Uterus (tissue), 4 donors: Measurements from ENCODE around the gene PALS1. TPM values are rescaled to one million over a fixed set of nuclear protein-coding genes. Genes with fewer than 3 reads are reported as not detected.

ENCODE experiments used
- DNase-seq, 2 donors: peaks; one replicate each; pipeline ENCODE4 v3.0.0-alpha.2; 2019 to 2020
- H3K27ac ChIP-seq, 2 donors: fragments of 200-600 bp; sonication (generic); 1 replicate in 1 of 2; 2 replicates in 1 of 2; pipeline ENCODE4 v1.5.1; 2016 to 2018
- H3K27me3 ChIP-seq, 2 donors: fragments of 200-600 bp; sonication (generic); one replicate each; pipeline ENCODE4 v1.5.1; 2018 to 2019; ENCODE audit warnings: control low read depth in 1 of 2
- H3K36me3 ChIP-seq, 2 donors: fragments of 200-600 bp; sonication (generic); one replicate each; pipeline ENCODE4 v1.5.1; 2019; ENCODE audit warnings: control low read depth in 1 of 2
- H3K4me1 ChIP-seq, 2 donors: fragments of 200-600 bp; sonication (generic); one replicate each; pipeline ENCODE4 v1.5.1; 2018 to 2019; ENCODE audit warnings: control low read depth in 1 of 2
- H3K4me3 ChIP-seq, 2 donors: fragments of 200-600 bp; sonication (generic); 1 replicate in 1 of 2; 2 replicates in 1 of 2; pipeline ENCODE4 v1.5.1; 2018 to 2019; ENCODE audit warnings: mild to moderate bottlenecking in 1 of 2
- H3K9me3 ChIP-seq, 2 donors: fragments of 200-600 bp; sonication (generic); one replicate each; pipeline ENCODE4 v1.5.1; 2019; ENCODE audit warnings: control low read depth in 1 of 2
- CTCF ChIP-seq, 4 experiments: fragments of 200-600 bp in 2 of 4; fragments of 450-650 bp in 2 of 4; sonication (generic) in 2 of 4; IDR thresholded peaks; one replicate each; pipeline ENCODE4 v1.5.1; 2016 to 2019; ENCODE audit warnings: antibody characterized with exemption in 4 of 4, mild to moderate bottlenecking in 2 of 4, moderate library complexity in 1 of 4
- POLR2A ChIP-seq, 2 donors: fragments of 450-650 bp; IDR thresholded peaks; one replicate each; pipeline ENCODE4 v1.6.1; 2016; ENCODE audit warnings: antibody characterized with exemption in 2 of 2, mild to moderate bottlenecking in 1 of 2, moderate library complexity in 1 of 2
- intact Hi-C: fragments of 100-400 bp; cut with DNase I; formaldehyde crosslinking; loops from one replicate; pipeline ENCODE4 v1.15.1; 2023; ENCODE audit warnings: low total_unique reads
- total RNA-seq, 4 donors: library from RNA; depleted of rRNA in 3 of 4; stranded (reverse); fragments of >200 nt in 3 of 4; gene quantifications; one replicate each; pipeline versions ENCODE4 v1.1.0 to v1.2.4, GENCODE V29; 2014 to 2023
- donor health status: DM: yes; HTN: yes; CAD: no.

PALS1 gene
- 10 to 100 TPM; 12.1 to 46.6 (median 21.6) TPM for total RNA-seq

GRCh38 chr14:67241411-67242167 is at the start of gene PALS1:
TSS of gene PALS1 (plus strand) at chr14:67241435. CDS start at chr14:67279171, 37,736 bp downstream.
- TF ChIP-seq POLR2A (IDR thresholded peaks at IDR 0.05) (peak in 1 of 2 donors; percentile 34), CTCF (IDR thresholded peaks at IDR 0.05) (peak in 1 of 4 experiments; percentile 5)
- Histone ChIP-seq H3K4me3 (peak within 1 kb of the TSS; percentile 56 to 62), H3K27ac (peak within 1 kb of the TSS; percentile 88 to 97), H3K4me1 (peaks cover 0 to 6% of the 10 kb centered on the region in 2 donors), H3K36me3 (no peaks in the 10 kb centered on the region), H3K27me3 (no peaks in the 10 kb centered on the region), H3K9me3 (no peaks in the 10 kb centered on the region)
- intact Hi-C loops: no loop called here
- peak in 1 of 2 donors; percentile 43 for DNase-seq

- intact Hi-C loops: no loop called here
- Histone ChIP-seq H3K27ac (no peak overlapping the region), H3K4me1 (peaks cover 0 to 3% of the 10 kb centered on the region in 2 donors), H3K27me3 (no peaks in the 10 kb centered on the region), H3K36me3 (no peaks in the 10 kb centered on the region), H3K4me3 (no peak overlapping the region), H3K9me3 (no peaks in the 10 kb centered on the region)
- no peak for TF ChIP-seq CTCF (IDR thresholded peaks at IDR 0.05)
- TF ChIP-seq POLR2A (IDR thresholded peaks at IDR 0.05): no peak
- DNase-seq: no peak
Measured at GRCh38 chr14:67191768-67192290, 49.4 kb upstream of the PALS1 start.

- TF ChIP-seq POLR2A (IDR thresholded peaks at IDR 0.05) (no peak), CTCF (IDR thresholded peaks at IDR 0.05) (no peak)
- Histone ChIP-seq H3K4me1 (peaks cover 0 to 3% of the 10 kb centered on the region in 2 donors), H3K27ac (no peak overlapping the region), H3K27me3 (no peaks in the 10 kb centered on the region), H3K9me3 (no peaks in the 10 kb centered on the region), H3K4me3 (no peak overlapping the region), H3K36me3 (no peaks in the 10 kb centered on the region)
- DNase-seq: no peak
- intact Hi-C loops: no loop called here
Measured at GRCh38 chr14:67192366-67192765, 48.9 kb upstream of the PALS1 start.

- no peak for DNase-seq
- no peaks in the 10 kb centered on the region for H3K4me1 ChIP-seq
- H3K4me3 ChIP-seq: no peak overlapping the region
- no peak for TF ChIP-seq CTCF (IDR thresholded peaks at IDR 0.05)
- no peak for TF ChIP-seq POLR2A (IDR thresholded peaks at IDR 0.05)
- no peaks in the 10 kb centered on the region for H3K36me3 ChIP-seq
- no peak overlapping the region for H3K27ac ChIP-seq
- intact Hi-C loops: no loop called here
- H3K27me3 ChIP-seq: no peaks in the 10 kb centered on the region
- H3K9me3 ChIP-seq: no peaks in the 10 kb centered on the region
Measured at GRCh38 chr14:67195279-67195678, 46.0 kb upstream of the PALS1 start.

GRCh38 chr14:67199016-67199415 is 42.2 kb upstream of the PALS1 start:
- Histone ChIP-seq H3K36me3 (no peaks in the 10 kb centered on the region), H3K4me1 (no peaks in the 10 kb centered on the region), H3K27me3 (no peaks in the 10 kb centered on the region), H3K9me3 (no peaks in the 10 kb centered on the region), H3K4me3 (no peak overlapping the region), H3K27ac (no peak overlapping the region)
- intact Hi-C loops: no loop called here
- TF ChIP-seq POLR2A (IDR thresholded peaks at IDR 0.05): no peak
- TF ChIP-seq CTCF (IDR thresholded peaks at IDR 0.05): no peak
- no peak for DNase-seq
